ENCODE results near the gene HES5. TPM values are rescaled to one million over a fixed set of nuclear protein-coding genes. Genes with fewer than 3 reads are reported as not detected.

The HES5 gene
- total and polyA plus RNA-seq, 2 of the 13 experiments (the other 11 are each of a cell fraction or from before 2014, with no cell fraction given), result not detected

- ChIA-PET CTCF (ENCODE audit: low intra/inter-chr PET ratio, low total read pairs) (no interaction called here), POLR2A (no interaction called here)
- Histone ChIP-seq H3K4me3 (replicated peaks in 1 of 3; ENCODE audit: insufficient read depth in 1 of 3, low read depth in 2 of 3, low read length in 3 of 3) (no peak overlapping the region), H3K4me2 (ENCODE audit: low read depth, low read length) (no peak overlapping the region), H3K36me3 (replicated peaks in 1 of 2; ENCODE audit: control insufficient read depth in 1 of 2, insufficient read depth in 2 of 2, low read length in 2 of 2) (peaks cover 25 to 64% of the 10 kb centered on the region in 2 experiments; a peak in 4 of 5 replicates), H3K4me1 (ENCODE audit: insufficient read depth, low read length) (peaks cover 28% of the 10 kb centered on the region), H4K20me1 (ENCODE audit: insufficient read depth, low read length) (peaks cover 22% of the 10 kb centered on the region), H2AFZ (ENCODE audit: low read length) (no peak overlapping the region), H3K9me3 (ENCODE audit: low read length) (no peaks in the 10 kb centered on the region), H3K9ac (ENCODE audit: insufficient read depth, low read depth, low read length) (no peak overlapping the region), H3K79me2 (ENCODE audit: insufficient read depth, low read length) (peaks cover 22% of the 10 kb centered on the region), H3K27me3 (ENCODE audit: control insufficient read depth in 1 of 2, insufficient read depth in 2 of 2, low read length in 2 of 2) (no peaks in the 10 kb centered on the region), H3K27ac (ENCODE audit: extremely low read length, insufficient read depth, low read length) (no peak overlapping the region)
- 99% methylated on average over 19 of the region's 30 CpGs for WGBS (ENCODE audit: low lambda C conversion rate)
- in situ Hi-C loops (cut with HindIII; ENCODE audit: extremely low pct_ligation_motif_present, low pct_unique_long_range_greater_than_20kb), result loop anchor here (25.0 kb wide), 1 partner anchor 332 kb away; the partner anchor contains the start of gene FAAP20
- FAIRE-seq (no peak), DNase-seq (ENCODE audit: low spot score) (no peak), ATAC-seq (no peak)
- BruUV-seq (replicated peaks), result no TSS peak
- intact Hi-C loops (cut with micrococcal nuclease; ENCODE audit: unreplicated experiment), result no loop called here
- TF ChIP-seq ETS1 (CRISPR knock-in tag; IDR thresholded peaks at IDR 0.05) (no peak), ZNF547 (CRISPR knock-in tag; IDR thresholded peaks at IDR 0.05) (no peak), CENPBD1 (CRISPR knock-in tag; IDR thresholded peaks at IDR 0.05; ENCODE audit: borderline replicate concordance, low read depth) (no peak), ZNF768 (CRISPR knock-in tag; IDR thresholded peaks at IDR 0.05) (no peak), KMT2B (CRISPR knock-in tag; IDR thresholded peaks at IDR 0.05) (no peak), NFATC3 (CRISPR knock-in tag; IDR thresholded peaks at IDR 0.05) (no peak), KDM5A (IDR thresholded peaks at IDR 0.05; ENCODE audit: borderline replicate concordance, low read length) (no peak), EED (CRISPR knock-in tag; IDR thresholded peaks at IDR 0.05) (no peak), DRAP1 (CRISPR knock-in tag; IDR thresholded peaks at IDR 0.05) (no peak), FOSL2 (CRISPR knock-in tag; IDR thresholded peaks at IDR 0.05) (no peak), E2F1 (CRISPR knock-in tag; IDR thresholded peaks at IDR 0.05) (no peak), GMEB2 (CRISPR knock-in tag; IDR thresholded peaks at IDR 0.05; ENCODE audit: low read depth) (no peak), ZNF841 (CRISPR knock-in tag; IDR thresholded peaks at IDR 0.05; ENCODE audit: borderline replicate concordance) (no peak), TCF12 (IDR thresholded peaks at IDR 0.05) (no peak), TCF12 (CRISPR knock-in tag; IDR thresholded peaks at IDR 0.05) (no peak), PRDM10 (CRISPR knock-in tag; IDR thresholded peaks at IDR 0.05; ENCODE audit: low read depth) (no peak)
Measured at GRCh38 chr1:2519729-2520128, 10.3 kb downstream of the HES5 start.

Data from HepG2 (cell line).